Central memory CD8-positive, alpha-beta T cell (primary cell): Measurements from ENCODE around the gene PNPLA7.

Experiments
- ATAC-seq: fragments of 150-1000 bp; cut with Tn5 transposase; replicated peaks from 2 replicates; pipeline ENCODE4 v1.10.0; 2022; ENCODE audit warnings: mild to moderate bottlenecking, moderate FRiP score, moderate number of reproducible peaks; ENCODE audit not compliant: poor library complexity, severe bottlenecking; ENCODE audit errors: extremely low read depth
- DNase-seq, 2 donors: peaks; one replicate each; pipeline ENCODE4 v3.0.0; 2021; ENCODE audit warnings: low spot score in 2 of 2
- H3K27ac Mint-ChIP-seq: one replicate; pipeline ENCODE4 v1.8.0; 2022; ENCODE audit warnings: low read depth, mild to moderate bottlenecking, moderate library complexity, mixed read lengths
- H3K27me3 Mint-ChIP-seq: one replicate; pipeline ENCODE4 v1.8.0; 2022; ENCODE audit warnings: mixed read lengths
- H3K36me3 Mint-ChIP-seq: one replicate; pipeline ENCODE4 v1.8.0; 2022; ENCODE audit warnings: mild to moderate bottlenecking, moderate library complexity, mixed read lengths; ENCODE audit not compliant: insufficient read depth
- H3K4me1 Mint-ChIP-seq: one replicate; pipeline ENCODE4 v1.8.0; 2022; ENCODE audit warnings: mixed read lengths
- H3K4me3 Mint-ChIP-seq: one replicate; pipeline ENCODE4 v1.8.0; 2022; ENCODE audit warnings: mild to moderate bottlenecking, moderate library complexity, mixed read lengths
- H3K9me3 Mint-ChIP-seq: one replicate; pipeline ENCODE4 v1.8.0; 2022; ENCODE audit warnings: mixed read lengths

The PNPLA7 gene

DNA sequence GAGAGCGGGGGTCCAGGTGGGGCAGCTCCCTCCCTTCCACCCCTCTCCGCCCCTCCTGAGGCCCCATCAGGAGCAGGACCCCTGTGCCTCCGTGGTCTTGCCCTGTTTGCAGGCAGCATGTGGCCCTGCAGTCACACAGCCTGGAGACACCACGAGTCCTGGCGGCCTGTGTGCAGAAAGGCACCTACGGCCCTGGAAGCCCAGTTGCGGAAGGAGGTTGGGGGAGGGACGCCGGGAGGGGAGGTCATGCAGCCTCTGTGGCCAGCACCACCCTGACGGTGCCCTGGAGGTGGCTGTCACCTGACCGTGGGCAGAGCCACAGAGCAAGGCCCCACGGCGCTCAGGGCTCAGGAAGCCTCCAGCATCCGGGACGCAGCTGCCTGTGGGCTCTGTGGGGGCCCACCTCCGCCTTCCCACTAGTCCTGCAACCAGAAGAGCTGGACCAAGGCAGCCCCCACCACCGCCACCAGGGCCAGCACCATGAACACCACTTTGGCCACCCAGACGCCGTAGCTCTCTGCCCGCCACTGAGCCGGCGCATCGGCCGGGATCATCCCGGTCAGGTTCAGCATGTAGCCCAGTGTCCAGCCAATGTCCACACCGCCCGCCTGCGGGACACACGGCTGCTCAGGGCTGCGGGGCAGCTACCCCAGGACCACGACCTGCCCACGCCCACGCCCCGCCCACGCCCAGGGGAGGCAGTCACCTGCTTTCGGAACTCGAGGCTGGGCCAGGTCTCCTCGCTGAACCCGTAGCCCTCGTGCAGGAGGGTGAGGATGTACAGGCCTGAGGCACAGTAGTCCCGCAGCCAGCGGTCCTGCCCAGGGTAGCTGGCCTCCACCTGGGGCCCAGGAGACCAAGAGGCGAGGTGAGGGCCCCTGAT is 115.5 kb downstream of the PNPLA7 start:
- no peaks in the 10 kb centered on the region for H3K9me3 Mint-ChIP-seq
- H3K4me3 Mint-ChIP-seq = no peak overlapping the region
- no peaks in the 10 kb centered on the region for H3K27me3 Mint-ChIP-seq
- no peak overlapping the region for H3K27ac Mint-ChIP-seq
- no peak for DNase-seq
- no peaks in the 10 kb centered on the region for H3K4me1 Mint-ChIP-seq
- no peak for ATAC-seq
- peaks cover 1% of the 10 kb centered on the region for H3K36me3 Mint-ChIP-seq

- no peak overlapping the region for H3K4me3 Mint-ChIP-seq
- no peak overlapping the region for H3K27ac Mint-ChIP-seq
- ATAC-seq (no peak), DNase-seq (no peak)
- H3K9me3 Mint-ChIP-seq = no peaks in the 10 kb centered on the region
- H3K4me1 Mint-ChIP-seq = no peaks in the 10 kb centered on the region
- H3K27me3 Mint-ChIP-seq = no peaks in the 10 kb centered on the region
- H3K36me3 Mint-ChIP-seq = no peaks in the 10 kb centered on the region
Measured at GRCh38 chr9:137433916-137434431, 116.2 kb downstream of the PNPLA7 start.

GRCh38 chr9:137433349-137433915 is 116.8 kb downstream of the PNPLA7 start:
- DNase-seq = no peak
- H3K27me3 Mint-ChIP-seq = no peaks in the 10 kb centered on the region
- H3K4me3 Mint-ChIP-seq = no peak overlapping the region
- ATAC-seq = no peak
- H3K27ac Mint-ChIP-seq = no peak overlapping the region
- no peaks in the 10 kb centered on the region for H3K36me3 Mint-ChIP-seq
- H3K9me3 Mint-ChIP-seq = no peaks in the 10 kb centered on the region
- no peaks in the 10 kb centered on the region for H3K4me1 Mint-ChIP-seq

DNA sequence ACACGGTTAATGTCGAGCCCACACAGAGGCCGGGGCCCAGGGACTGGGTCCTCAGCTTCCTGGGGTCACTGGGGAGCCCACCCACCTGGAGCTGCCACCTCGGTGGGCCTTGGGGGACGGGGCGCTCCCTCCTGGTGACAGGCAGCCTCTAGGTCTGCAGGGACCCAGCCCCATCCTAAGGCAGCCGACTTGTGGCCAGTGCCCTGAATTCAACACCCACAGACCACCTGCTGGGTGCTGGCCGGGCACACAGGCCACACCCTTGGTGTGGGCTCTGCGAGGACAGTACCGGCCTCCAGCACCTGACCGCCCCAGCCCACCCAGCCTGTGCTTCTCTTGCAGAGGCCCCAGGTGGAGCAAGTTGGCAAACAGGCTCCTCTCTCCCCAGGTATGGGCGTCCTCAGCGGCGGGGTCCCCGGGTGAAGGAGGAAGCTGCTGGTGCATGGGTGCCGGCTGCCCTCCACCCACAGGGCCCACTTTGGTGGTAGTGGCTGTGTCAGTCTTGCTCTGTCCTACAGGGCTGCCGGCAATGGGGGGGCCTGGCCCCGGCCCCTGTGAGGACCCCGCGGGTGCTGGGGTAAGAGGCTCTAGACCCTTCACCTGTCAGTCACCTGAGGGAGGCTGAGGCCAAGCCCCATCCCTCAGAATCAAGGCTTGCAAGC is 117.4 kb downstream of the PNPLA7 start:
- no peaks in the 10 kb centered on the region for H3K4me1 Mint-ChIP-seq
- no peaks in the 10 kb centered on the region for H3K9me3 Mint-ChIP-seq
- no peaks in the 10 kb centered on the region for H3K27me3 Mint-ChIP-seq
- H3K36me3 Mint-ChIP-seq = no peaks in the 10 kb centered on the region
- no peak for ATAC-seq
- no peak for DNase-seq
- no peak overlapping the region for H3K27ac Mint-ChIP-seq
- no peak overlapping the region for H3K4me3 Mint-ChIP-seq

DNA sequence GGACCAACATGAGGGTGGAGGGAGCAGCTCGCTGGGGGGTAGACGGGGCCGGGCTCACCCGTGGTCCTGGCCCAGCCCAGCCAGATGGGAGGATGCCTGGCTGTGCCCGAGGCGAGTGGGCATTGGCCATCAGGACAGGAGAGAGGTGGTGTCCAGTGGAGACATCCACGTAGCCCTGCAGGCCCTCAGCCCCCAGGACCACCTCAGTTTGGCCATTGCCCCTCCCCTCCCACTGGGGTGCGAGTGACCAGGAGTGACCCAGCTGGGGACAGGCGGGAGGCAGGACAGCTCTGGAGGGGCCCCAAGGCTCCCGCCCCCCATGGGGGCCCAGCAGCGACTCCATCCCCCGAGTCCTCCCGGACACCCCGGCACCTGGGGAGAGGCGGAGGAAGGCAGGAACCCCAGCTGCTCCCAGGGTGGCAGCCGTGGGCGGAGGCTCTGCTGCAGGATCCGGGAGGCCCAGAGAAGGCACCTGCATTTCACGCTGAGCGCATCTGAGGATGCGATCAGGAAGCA is 118.7 kb downstream of the PNPLA7 start:
- H3K4me3 Mint-ChIP-seq = no peak overlapping the region
- ATAC-seq (no peak), DNase-seq (no peak)
- no peaks in the 10 kb centered on the region for H3K27me3 Mint-ChIP-seq
- H3K9me3 Mint-ChIP-seq = no peaks in the 10 kb centered on the region
- H3K4me1 Mint-ChIP-seq = no peaks in the 10 kb centered on the region
- H3K36me3 Mint-ChIP-seq = no peaks in the 10 kb centered on the region
- H3K27ac Mint-ChIP-seq = no peak overlapping the region

DNA sequence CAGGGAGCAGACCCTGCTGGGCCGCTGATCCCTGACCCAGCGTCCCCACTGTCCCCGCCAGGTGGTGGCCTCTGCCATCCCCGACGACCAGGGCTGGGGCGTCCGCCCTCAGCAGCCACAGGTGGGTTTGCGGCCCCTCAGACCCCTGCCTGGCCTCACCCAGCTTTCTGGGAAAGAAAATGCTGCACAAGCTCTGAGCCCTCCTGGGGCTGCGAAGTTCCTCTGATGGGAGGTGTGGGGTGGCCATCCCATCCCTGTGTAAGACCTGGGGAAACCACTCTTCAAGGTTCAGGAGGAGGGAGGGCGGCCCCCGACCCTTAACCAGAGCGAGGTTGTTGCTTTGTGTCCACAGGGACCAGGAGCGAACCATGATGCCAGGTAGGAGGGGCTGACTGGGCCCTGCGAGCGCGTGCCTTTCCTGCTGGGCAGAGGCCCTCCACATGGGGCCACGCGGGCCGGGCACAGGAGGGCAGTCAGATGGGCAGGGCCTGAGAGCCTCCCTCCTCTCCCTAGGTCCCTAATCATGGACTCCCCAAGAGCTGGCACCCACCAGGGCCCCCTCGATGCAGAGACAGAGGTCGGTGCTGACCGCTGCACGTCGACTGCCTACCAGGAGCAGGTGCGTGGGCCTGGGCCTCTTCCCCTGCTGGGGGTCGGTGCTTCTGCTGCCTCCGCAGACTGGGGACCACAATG is 119.3 kb downstream of the PNPLA7 start:
- no peak overlapping the region for H3K4me3 Mint-ChIP-seq
- no peak overlapping the region for H3K27ac Mint-ChIP-seq
- no peaks in the 10 kb centered on the region for H3K9me3 Mint-ChIP-seq
- ATAC-seq (no peak), DNase-seq (no peak)
- H3K4me1 Mint-ChIP-seq = no peaks in the 10 kb centered on the region
- no peaks in the 10 kb centered on the region for H3K27me3 Mint-ChIP-seq
- no peaks in the 10 kb centered on the region for H3K36me3 Mint-ChIP-seq

- Mint-ChIP-seq H3K4me3 (no peak overlapping the region), H3K27ac (no peak overlapping the region), H3K36me3 (no peaks in the 10 kb centered on the region), H3K4me1 (no peaks in the 10 kb centered on the region), H3K9me3 (no peaks in the 10 kb centered on the region), H3K27me3 (no peaks in the 10 kb centered on the region)
- DNase-seq (no peak), ATAC-seq (no peak)
Measured at GRCh38 chr9:137429974-137430722, 120.1 kb downstream of the PNPLA7 start.

GRCh38 chr9:137429546-137429890 is 120.7 kb downstream of the PNPLA7 start:
- no peaks in the 10 kb centered on the region for H3K9me3 Mint-ChIP-seq
- H3K36me3 Mint-ChIP-seq = no peaks in the 10 kb centered on the region
- H3K4me3 Mint-ChIP-seq = no peak overlapping the region
- ATAC-seq = no peak
- H3K27ac Mint-ChIP-seq = no peak overlapping the region
- no peaks in the 10 kb centered on the region for H3K4me1 Mint-ChIP-seq
- no peaks in the 10 kb centered on the region for H3K27me3 Mint-ChIP-seq
- no peak for DNase-seq

DNA sequence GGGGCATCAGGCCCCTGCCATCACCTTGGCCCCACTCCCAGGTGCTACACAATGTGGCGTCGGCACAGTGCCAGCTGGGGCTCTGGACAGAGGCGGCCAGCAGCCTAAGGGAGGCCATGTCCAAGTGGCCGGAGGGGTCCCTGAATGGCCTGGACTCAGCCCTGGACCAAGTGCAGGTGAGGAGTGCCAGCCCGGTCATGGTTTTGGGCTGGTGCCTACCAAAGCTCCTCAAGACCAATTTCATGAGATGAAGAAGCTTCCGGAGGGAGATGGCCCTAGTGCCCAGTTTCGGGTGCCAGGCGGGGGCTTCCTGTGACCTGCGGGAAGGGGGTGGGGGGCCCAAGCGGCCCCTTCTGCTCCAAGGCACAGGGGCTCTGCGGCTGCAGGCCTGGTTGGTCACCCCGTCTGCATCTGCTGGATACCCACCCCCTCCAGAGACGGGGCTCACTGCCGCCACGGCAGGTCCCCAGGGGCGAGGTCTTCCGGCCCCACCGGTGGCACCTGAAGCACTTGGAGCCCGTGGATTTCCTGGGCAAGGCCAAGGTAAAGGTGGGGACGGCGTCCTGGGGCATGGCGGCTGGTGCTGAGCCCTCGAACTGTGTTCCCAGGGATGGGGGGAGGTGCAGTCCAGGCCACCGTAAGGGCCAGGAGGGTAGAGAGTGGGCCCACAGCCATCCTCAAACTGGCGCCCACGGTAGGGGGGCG is 121.2 kb downstream of the PNPLA7 start:
- Mint-ChIP-seq H3K36me3 (no peaks in the 10 kb centered on the region), H3K4me1 (no peaks in the 10 kb centered on the region), H3K4me3 (no peak overlapping the region), H3K27me3 (no peaks in the 10 kb centered on the region), H3K27ac (no peak overlapping the region), H3K9me3 (no peaks in the 10 kb centered on the region)
- DNase-seq = no peak
- no peak for ATAC-seq

DNA sequence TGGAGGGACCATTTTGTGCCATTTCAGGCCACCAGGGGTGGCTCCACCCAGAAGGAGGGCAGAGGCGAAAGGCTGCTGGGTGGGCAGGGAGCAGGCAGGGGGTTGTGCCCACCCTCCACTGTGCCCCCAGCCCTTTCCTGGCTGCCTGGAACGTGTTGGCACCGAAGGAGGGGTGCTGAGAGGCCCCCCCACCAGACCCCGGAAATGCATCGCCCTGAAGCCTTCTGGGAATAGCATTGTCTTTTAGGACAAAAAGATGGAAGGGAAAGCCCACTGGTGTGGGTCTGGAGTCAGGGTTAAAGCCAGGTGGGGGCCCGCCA is 121.9 kb downstream of the PNPLA7 start:
- H3K9me3 Mint-ChIP-seq = no peaks in the 10 kb centered on the region
- H3K4me1 Mint-ChIP-seq = no peaks in the 10 kb centered on the region
- no peak overlapping the region for H3K27ac Mint-ChIP-seq
- DNase-seq (no peak), ATAC-seq (no peak)
- no peak overlapping the region for H3K4me3 Mint-ChIP-seq
- no peaks in the 10 kb centered on the region for H3K27me3 Mint-ChIP-seq
- H3K36me3 Mint-ChIP-seq = no peaks in the 10 kb centered on the region

GRCh38 chr9:137427454-137428310 is 122.5 kb downstream of the PNPLA7 start:
- Mint-ChIP-seq H3K36me3 (no peaks in the 10 kb centered on the region), H3K9me3 (no peaks in the 10 kb centered on the region), H3K4me3 (no peak overlapping the region), H3K4me1 (no peaks in the 10 kb centered on the region), H3K27ac (no peak overlapping the region), H3K27me3 (no peaks in the 10 kb centered on the region)
- DNase-seq = no peak
- no peak for ATAC-seq
